GM12864 (cell line): ENCODE data around the gene CEACAM19.
"Not testable (repeated sequence)": the region's sequence is repeated elsewhere in the genome, so short reads cannot be mapped to it uniquely, and the experiment has no call there.

ENCODE experiments used
- DNase-seq: peaks from one replicate; pipeline ENCODE4 v3.0.0-alpha.2; 2011; ENCODE audit warnings: low read depth
- H3K4me3 ChIP-seq: 2 replicates; pipeline ENCODE4 v1.5.1; 2011; ENCODE audit warnings: mild to moderate bottlenecking, low read depth, low read length, control low read depth
- CTCF ChIP-seq: IDR thresholded peaks from 2 replicates; pipeline ENCODE4 v1.5.1; 2011; ENCODE audit warnings: low read depth, mild to moderate bottlenecking, moderate library complexity, low read length, control low read depth, inconsistent platforms; ENCODE audit errors: missing control alignments

Gene CEACAM19

GRCh38 chr19:44628793-44629192 lies 42.5 kb upstream of the CEACAM19 start:
- TF ChIP-seq CTCF: no peak
- no peak for DNase-seq
- no peak overlapping the region for H3K4me3 ChIP-seq

DNA sequence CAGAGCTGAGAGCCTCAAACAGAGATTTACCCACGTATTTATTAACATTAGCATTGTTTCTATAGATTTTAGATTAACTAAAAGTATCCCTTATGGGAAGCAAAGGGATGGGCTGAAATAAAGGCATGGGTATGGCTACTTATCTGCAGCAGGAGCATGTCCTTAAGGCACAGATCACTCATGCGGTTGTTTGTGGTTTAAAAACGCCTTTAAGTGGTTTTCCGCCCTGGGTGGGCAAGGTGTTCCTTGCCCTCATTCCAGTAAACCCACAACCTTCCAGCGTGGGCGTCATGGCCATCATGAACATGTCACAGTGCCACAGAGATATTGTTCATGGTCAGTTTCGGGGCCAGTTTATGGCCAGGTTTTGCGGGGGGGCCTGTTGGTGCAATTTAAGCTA lies 39.7 kb upstream of the CEACAM19 start:
- DNase-seq: not testable (repeated sequence)

DNA sequence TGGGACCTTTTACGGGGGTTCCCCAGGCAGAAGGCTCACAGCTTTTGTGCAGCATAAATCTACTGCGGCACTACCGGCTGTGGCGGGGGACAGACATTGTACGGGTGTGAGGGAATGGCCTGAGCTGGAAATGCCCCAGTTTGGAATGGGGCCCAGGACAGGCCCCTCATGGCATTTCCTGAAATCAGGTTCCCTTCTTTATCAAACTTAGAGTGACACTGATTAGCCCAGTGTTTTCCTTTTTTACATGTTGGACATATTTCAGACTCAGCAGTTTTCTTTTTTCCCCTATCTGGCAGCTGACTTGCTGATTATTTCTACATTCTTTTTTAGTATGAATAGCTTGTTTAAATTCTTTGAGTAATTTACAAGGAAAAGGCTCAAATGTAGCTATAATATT lies 37.2 kb upstream of the CEACAM19 start:
- not testable (repeated sequence) for DNase-seq, H3K4me3 ChIP-seq

More for the DNA sequence above, 39.7 kb upstream of the CEACAM19 start:
- not testable (repeated sequence) for H3K4me3 ChIP-seq

DNA sequence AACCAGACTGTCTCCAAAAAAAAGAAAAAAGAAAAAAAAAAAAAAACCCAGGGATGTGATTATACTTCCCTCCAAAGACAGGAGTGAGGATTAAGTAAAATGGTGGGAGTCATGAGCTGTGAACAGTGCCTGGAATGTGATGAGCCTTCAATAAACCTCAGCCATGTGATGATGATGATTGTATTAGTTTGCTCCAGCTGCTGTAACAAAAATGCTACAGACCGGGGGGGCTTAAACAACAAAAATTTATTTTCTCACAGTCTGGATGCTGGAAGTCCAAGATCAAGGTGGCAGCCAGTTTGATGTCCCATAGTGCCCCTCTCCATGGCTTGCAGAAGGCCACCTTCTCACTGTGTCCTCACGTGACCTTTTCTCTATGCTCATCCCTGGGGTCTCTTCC lies 36.5 kb upstream of the CEACAM19 start:
- DNase-seq: no peak
- no peak overlapping the region for H3K4me3 ChIP-seq
- no peak for TF ChIP-seq CTCF

DNA sequence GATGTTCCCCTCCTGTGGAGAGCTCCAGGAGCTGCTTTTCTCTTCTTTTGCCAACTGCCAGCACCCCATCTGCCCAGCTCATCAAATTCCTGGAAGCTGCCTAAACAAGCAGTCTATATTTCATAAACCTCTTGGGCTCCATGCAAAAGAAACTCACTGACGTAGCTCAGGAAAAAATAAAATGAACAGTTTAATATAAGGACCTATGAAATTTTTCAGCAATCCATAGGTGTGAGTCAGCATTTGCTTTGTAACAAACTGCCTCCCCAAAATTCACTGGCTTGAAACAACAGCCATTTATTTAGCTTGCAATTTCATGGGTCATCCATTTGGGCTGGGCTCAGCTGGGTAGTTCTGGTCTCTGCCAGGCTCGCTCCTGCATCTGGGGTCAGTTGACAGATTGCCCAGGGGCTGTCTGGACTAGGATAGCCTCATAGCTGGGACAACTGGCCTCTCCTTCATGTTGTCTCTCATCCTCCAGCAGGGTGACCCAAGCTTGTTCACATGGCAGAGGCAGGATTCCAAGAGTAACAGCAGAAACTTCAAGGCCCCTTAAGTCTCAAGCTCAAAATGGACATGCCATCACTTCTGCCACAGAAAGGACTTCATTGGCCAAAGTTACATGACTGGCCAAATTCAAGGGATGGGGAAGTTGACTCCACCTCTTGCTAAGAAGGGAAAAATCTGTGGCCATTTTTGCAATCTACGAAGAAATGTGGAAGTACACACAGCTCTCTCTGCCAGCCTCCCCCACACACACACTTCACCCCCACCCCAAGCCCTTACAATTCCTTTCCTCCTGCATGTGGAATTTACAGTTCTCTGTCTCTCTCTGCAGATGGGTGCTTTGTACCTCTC lies 35.5 kb upstream of the CEACAM19 start:
- H3K4me3 ChIP-seq: no peak overlapping the region
- no peak for DNase-seq
- TF ChIP-seq CTCF: no peak

DNA sequence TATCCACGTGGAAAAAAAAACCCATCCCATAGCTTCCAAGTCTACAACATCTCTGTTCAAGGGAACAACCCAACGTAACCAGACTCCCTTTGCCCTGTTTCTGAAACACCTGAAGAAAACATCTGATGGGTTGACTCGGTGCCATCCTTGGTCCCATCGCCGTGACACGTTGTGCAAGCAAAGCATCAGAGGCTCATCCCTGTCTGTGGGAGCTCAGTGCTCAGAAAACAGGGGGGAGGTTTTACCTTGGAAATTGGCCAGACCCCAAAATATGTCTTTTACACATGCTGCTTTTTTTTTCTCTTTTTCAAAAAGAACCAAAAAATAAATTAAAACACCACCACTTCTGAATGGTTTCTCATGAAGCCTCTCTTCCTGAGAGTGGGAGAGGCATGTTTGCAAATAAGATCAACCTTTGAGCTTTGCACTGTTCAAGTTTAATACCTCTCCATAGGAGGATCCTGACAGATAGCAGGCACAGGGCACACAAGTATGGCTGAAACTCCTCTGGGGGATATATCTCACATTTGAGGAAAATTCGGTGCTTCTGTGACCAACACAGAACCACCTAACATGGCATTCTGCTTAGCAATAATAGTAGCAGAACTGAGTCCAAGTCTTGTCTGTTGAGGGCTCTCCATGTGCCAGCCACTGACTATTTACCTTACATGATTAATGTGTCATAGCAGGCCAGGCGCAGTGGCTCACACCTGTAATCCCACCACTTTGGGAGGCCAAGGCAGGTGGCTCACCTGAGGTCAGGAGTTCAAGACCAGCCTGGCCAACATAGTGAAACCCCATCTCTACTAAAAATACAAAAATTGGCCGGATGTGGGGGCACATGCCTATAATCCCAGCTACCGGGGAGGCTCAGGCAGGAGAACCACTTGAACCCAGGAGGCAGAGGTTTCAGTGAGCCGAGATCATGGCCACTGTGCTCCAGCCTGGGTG lies 34.6 kb upstream of the CEACAM19 start:
- DNase-seq: no peak
- TF ChIP-seq CTCF: no peak
- no peak overlapping the region for H3K4me3 ChIP-seq

DNA sequence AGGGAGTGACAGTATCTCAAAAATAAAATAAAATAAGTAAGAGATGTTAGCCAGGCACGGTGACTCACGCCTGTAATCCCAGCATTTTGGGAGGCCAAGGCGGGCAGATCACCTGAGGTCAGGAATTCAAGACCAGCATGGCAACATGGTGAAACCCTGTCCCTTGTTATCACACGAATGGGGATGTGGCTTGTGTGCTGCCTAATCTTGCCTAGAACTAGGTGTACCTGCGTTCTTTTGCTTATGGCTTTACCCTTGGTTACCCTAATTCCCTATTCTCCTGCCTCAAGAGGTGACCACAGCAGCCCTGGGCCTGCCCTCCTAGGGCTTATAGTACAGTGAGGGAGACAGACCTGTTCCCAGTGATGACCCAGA lies 33.9 kb upstream of the CEACAM19 start:
- DNase-seq: no peak
- no peak for TF ChIP-seq CTCF
- no peak overlapping the region for H3K4me3 ChIP-seq
